ENCODE measurements around the gene CNKSR1. TPM values are rescaled to one million over a fixed set of nuclear protein-coding genes. Genes with fewer than 3 reads are reported as not detected.

CNKSR1 gene
- total RNA-seq, 2 donors from 2014 or later: 30.0 to 47.7 TPM

DNA sequence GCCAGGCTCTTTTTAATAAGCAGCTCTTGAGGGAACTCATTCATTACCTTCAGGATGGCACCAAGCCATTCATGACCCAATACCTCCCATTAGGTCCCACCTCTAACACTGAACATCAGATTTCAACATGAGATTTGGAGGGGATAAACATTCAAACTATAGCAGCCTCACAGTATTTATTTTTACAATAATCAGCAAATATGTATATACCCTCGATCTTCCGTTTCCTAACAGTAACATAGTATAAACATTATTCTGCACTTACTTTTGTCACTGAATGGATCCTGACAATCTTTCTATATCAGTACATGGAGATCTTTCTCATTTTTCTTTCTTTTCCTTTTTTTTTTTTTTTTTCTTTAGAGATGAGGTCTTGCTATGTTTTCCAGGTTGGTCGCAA lies 18.5 kb downstream of the CNKSR1 start:
- 77 to 89% methylated on average over 3 of the region's 3 CpGs for WGBS, 2 donors
- no peaks in the 10 kb centered on the region for H3K36me3 ChIP-seq (replicated peaks in 1 of 2; ENCODE audit: insufficient read depth in 1 of 2, low read depth in 2 of 2)
- no peak for TF ChIP-seq POLR2A (IDR thresholded peaks at IDR 0.05)
- TF ChIP-seq, protein P1, sequence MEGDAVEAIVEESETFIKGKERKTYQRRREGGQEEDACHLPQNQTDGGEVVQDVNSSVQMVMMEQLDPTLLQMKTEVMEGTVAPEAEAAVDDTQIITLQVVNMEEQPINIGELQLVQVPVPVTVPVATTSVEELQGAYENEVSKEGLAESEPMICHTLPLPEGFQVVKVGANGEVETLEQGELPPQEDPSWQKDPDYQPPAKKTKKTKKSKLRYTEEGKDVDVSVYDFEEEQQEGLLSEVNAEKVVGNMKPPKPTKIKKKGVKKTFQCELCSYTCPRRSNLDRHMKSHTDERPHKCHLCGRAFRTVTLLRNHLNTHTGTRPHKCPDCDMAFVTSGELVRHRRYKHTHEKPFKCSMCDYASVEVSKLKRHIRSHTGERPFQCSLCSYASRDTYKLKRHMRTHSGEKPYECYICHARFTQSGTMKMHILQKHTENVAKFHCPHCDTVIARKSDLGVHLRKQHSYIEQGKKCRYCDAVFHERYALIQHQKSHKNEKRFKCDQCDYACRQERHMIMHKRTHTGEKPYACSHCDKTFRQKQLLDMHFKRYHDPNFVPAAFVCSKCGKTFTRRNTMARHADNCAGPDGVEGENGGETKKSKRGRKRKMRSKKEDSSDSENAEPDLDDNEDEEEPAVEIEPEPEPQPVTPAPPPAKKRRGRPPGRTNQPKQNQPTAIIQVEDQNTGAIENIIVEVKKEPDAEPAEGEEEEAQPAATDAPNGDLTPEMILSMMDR (IDR thresholded peaks at IDR 0.05): no peak
- H3K9me3 ChIP-seq: no peaks in the 10 kb centered on the region
- no peaks in the 10 kb centered on the region for H3K27me3 ChIP-seq
- no peak overlapping the region for H3K4me3 ChIP-seq
- ATAC-seq: no peak
- no peak overlapping the region for H3K27ac ChIP-seq
- no peak for DNase-seq
- intact Hi-C loops (cut with DNase I): no loop called here
- H3K4me1 ChIP-seq: no peaks in the 10 kb centered on the region

DNA sequence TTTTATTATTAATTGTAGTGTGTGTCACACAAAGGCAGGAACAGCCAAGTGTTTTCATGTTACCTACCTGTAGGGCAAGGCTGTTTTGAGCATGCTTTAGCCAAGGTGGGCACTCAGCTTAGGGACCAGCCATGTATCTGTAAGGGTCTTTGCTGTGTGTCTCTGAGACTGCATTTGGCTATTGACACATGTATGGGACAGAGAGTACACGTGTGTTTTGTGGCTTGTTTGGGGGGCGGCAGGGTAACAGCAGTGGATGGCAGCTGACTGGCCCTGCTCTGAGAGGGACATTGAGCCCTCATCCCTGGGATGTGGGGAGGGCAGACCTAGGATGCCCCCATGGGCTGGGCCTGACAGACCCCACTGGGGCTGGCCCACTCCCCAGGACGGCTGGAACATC lies 20.0 kb downstream of the CNKSR1 start:
- H3K4me3 ChIP-seq: no peak overlapping the region
- no peak for TF ChIP-seq POLR2A (IDR thresholded peaks at IDR 0.05)
- TF ChIP-seq, protein P1 (IDR thresholded peaks at IDR 0.05): no peak
- no peak for ATAC-seq
- H3K36me3 ChIP-seq (replicated peaks in 1 of 2; ENCODE audit: insufficient read depth in 1 of 2, low read depth in 2 of 2): no peaks in the 10 kb centered on the region
- H3K27me3 ChIP-seq: no peaks in the 10 kb centered on the region
- no peaks in the 10 kb centered on the region for H3K9me3 ChIP-seq
- no peak overlapping the region for H3K27ac ChIP-seq
- 82 to 100% methylated on average over 2 to 3 of the region's 3 CpGs for WGBS, 2 donors
- intact Hi-C loops (cut with DNase I): no loop called here
- H3K4me1 ChIP-seq: no peaks in the 10 kb centered on the region
- no peak for DNase-seq

GRCh38 chr1:26197813-26198212 lies 20.5 kb downstream of the CNKSR1 start:
- Histone ChIP-seq H3K9me3 (no peaks in the 10 kb centered on the region), H3K4me1 (no peaks in the 10 kb centered on the region), H3K27me3 (no peaks in the 10 kb centered on the region), H3K27ac (no peak overlapping the region), H3K36me3 (replicated peaks in 1 of 2; ENCODE audit: insufficient read depth in 1 of 2, low read depth in 2 of 2) (no peaks in the 10 kb centered on the region), H3K4me3 (no peak overlapping the region)
- DNase-seq (no peak), ATAC-seq (no peak)
- no peak for TF ChIP-seq POLR2A (IDR thresholded peaks at IDR 0.05)
- TF ChIP-seq, protein P1 (IDR thresholded peaks at IDR 0.05): no peak
- intact Hi-C loops (cut with DNase I): no loop called here
- 67 to 79% methylated on average over 11 of the region's 11 CpGs for WGBS, 2 donors

GRCh38 chr1:26200413-26200812 lies 23.1 kb downstream of the CNKSR1 start:
- H3K36me3 ChIP-seq (replicated peaks in 1 of 2; ENCODE audit: insufficient read depth in 1 of 2, low read depth in 2 of 2): no peaks in the 10 kb centered on the region
- no peak overlapping the region for H3K4me3 ChIP-seq
- TF ChIP-seq, protein P1 (IDR thresholded peaks at IDR 0.05): no peak
- TF ChIP-seq POLR2A (IDR thresholded peaks at IDR 0.05): no peak
- DNase-seq: no peak
- no peaks in the 10 kb centered on the region for H3K9me3 ChIP-seq
- H3K27me3 ChIP-seq: no peaks in the 10 kb centered on the region
- 86 to 88% methylated on average over 5 of the region's 5 CpGs for WGBS, 2 donors
- H3K27ac ChIP-seq: no peak overlapping the region
- intact Hi-C loops (cut with DNase I): no loop called here
- no peaks in the 10 kb centered on the region for H3K4me1 ChIP-seq
- no peak for ATAC-seq

DNA sequence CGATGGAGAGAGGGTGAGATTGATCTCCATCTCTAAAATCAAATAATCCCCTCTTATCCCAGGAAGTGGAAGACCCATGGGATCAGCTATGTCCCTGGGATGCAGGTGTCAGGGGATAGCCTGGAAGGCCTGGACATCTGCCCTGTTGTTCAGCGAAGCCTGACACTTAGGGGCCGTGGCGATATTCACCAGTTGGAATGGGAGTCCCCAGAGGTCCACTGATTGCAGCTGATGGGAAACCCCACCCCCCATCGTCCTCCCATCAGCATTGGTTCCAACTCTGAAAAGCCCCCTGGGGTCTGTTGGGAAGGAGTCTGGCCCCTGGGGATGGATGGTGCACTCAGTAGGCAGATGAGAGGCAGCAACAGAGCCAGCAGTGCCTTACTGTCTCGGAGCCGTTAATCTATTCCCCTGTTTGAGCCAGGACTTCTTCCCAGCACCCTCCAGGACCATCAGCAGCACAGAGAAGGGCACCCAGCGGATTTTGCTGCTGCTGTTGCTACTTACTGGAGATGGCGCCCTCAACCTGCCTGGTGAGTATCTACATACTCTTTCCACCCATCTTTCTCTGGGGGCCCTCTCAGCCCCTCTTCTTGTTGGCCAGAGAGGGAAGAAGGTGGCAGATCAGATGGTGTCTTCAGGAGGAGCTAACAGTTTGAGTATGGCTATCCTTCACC lies 26.5 kb downstream of the CNKSR1 start:
- H3K9me3 ChIP-seq: no peaks in the 10 kb centered on the region
- 47 to 64% methylated on average over 7 to 9 of the region's 9 CpGs for WGBS, 2 donors
- H3K27ac ChIP-seq: no peak overlapping the region
- no peaks in the 10 kb centered on the region for H3K4me1 ChIP-seq
- ATAC-seq: no peak
- H3K4me3 ChIP-seq: no peak overlapping the region
- TF ChIP-seq, protein P1 (IDR thresholded peaks at IDR 0.05): no peak
- no peak for TF ChIP-seq POLR2A (IDR thresholded peaks at IDR 0.05)
- no peaks in the 10 kb centered on the region for H3K36me3 ChIP-seq (replicated peaks in 1 of 2; ENCODE audit: insufficient read depth in 1 of 2, low read depth in 2 of 2)
- no peaks in the 10 kb centered on the region for H3K27me3 ChIP-seq
- no peak for DNase-seq
- intact Hi-C loops (cut with DNase I): no loop called here
